GM18907 (cell line): ENCODE results near the gene PHF21B.

Experiments used
- ATAC-seq: cut with Tn5 transposase; IDR thresholded peaks from one replicate; pipeline ENCODE4 v1.9.1; 2021; ENCODE audit warnings: mild to moderate bottlenecking, moderate library complexity; ENCODE audit not compliant: unreplicated experiment

The PHF21B gene

DNA sequence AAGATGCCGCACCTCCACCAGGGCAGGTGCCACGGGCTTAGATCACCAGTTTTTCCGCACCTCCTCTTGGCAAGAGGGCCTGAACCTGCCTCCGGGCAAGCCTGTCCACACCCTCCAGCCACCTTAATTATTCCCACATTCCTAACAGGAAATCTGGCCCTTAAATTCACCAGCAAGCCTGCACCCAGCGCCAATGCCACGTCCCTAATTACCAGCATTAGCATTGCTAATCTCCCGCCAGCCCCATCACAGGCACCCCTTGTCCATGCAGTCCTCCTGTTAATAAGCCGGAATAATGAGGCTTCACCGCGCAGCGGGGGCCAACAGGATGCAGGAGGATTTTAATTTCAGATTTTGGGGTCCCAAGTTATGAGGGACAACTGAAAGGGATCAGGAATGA lies 69.7 kb downstream of the PHF21B start:
- no peak for ATAC-seq

DNA sequence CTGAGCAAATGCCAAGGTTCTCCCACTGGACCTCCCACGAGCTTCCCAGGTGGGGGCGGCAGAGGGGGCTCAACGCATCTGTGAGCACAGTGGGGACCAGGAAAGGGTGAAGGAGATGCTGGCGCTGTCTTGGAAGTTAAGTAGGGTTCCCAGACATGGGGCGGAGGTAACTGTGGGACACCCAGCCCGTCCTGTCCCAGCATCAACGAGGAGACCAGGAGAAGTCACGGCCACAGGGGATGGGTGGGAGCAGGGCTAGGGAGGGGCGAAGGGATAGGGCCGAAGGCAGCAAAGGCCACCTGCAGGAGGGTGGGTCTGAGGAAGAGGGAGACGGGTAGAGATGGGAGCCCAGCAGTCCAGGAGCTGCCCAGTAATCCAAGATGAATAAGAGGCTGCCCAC lies 70.4 kb downstream of the PHF21B start:
- no peak for ATAC-seq

DNA sequence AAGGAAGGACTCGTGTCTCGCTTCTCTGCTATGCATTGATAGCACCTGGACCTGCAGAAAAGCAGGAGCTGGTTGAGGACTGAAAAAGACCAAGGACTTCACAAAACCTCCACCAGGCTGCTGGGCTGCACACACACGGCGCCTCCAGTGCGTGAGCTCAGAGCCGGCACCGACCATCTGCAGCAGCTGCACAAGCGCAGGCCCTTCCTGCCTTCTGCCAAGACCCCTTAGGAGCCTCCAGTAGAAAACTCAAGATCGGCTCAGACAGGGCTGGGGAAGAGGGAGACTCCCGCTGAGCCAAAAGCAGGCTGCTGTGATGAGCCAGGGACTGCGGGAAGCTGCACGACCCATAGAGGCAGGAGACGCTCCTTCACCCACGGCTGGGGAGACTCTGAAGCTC lies 70.9 kb downstream of the PHF21B start:
- ATAC-seq: no peak

DNA sequence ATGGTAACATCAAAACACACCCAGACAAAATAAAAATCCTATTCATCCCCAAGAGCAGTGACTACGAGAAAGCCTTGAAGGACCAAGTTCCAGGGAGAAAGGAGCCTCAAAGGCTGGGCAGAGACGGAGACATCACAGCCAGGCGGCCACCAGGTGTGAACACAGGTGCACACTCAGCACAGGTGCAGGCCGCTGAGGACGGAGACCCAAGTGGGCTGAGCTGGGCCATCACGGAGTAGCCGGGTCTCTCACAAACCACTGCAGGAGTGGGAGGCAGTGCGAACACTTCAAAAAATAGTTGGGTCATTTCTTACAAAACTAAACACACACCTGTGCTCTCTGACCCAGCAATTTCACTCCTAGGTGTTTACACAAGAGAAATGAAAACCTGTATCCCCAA lies 72.6 kb downstream of the PHF21B start:
- ATAC-seq: no peak

DNA sequence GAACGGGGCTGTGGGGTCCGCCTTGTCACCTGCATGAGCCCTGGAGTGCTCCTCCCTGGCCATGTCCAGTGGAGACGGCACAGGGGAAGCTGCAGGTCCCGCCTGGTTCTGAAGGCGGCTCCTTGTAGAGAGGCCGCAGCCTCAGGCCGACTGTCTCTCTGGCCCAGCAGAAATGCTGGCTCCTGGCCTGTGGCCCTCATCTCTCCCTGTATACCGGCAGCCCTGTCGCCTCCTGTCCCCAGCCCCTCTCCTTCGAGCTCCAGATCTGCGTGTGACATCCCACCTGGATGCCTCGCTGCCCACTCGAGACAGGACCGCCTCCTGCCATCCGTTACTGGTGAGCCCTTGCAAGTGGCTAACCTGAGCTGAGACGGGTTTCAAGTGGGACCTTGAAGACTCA lies 73.6 kb downstream of the PHF21B start:
- ATAC-seq: no peak

DNA sequence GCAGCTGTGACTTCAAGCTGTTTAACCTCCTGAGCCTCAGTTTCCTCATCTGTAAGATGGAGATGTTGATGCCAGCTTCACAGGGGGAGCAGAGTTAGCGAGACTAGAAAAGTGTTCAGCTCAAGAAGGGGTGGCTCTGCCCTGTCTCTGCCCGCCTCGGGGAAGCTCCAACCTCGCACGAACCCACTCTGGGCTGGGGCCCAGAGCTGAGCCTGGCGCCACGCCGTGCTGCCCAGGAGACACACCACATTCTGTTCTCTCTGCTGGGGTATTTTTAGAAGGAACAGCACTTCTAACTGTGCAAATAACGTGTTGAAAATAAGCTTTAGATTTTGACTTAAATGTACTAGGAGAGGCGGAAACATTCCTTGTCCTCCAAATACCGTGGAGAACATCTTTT lies 74.1 kb downstream of the PHF21B start:
- no peak for ATAC-seq

DNA sequence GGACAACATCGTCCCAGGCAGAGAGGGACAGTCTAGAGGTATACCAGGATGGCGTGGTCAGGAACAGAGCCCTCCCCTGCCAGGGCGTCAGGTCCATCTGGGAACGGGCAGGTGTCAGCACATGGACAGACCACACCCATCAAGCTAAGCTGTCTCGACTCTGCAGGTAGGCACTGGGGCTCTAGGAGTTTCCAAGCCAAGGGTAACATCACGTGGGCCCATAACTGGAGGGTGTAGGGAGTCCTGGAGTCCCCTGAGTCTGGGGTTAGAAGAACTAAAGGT lies 75.4 kb downstream of the PHF21B start:
- ATAC-seq: no peak

DNA sequence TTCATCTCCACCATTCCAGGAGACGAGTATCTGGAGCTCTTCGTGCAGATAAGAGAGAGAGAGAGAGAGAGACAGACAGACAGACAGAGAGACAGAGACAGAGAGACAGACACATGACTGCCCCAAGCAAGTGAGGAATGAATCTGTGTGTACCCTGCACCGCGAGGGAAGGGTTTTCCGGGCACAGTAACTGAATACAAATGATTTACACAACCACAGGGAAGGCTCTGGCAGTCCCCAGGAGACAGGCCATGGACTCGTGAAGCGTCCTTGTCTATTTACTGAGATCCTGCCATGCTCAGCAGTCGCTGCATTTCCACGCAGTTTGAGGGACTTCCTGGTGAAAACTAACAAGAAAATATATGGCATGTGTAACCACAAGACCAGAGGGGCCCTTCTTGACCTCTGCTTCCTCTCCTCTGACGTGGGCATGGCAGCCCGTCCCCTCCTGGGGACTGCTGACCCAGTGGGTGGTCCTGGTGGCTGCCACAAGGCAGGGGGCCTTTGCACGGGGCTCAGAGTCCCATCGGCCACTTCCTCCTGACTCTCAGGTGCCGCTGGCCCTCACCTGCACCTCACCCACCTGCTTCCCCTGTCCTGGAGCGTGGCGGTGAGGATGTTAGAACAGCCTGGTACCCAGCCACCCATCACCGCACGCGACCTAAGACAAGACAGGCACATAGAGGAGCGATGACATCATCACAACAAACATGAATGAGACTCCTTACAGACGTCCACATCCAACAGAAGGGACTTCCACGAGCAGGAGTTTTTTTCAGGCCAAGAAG lies 75.9 kb downstream of the PHF21B start:
- ATAC-seq: no peak

DNA sequence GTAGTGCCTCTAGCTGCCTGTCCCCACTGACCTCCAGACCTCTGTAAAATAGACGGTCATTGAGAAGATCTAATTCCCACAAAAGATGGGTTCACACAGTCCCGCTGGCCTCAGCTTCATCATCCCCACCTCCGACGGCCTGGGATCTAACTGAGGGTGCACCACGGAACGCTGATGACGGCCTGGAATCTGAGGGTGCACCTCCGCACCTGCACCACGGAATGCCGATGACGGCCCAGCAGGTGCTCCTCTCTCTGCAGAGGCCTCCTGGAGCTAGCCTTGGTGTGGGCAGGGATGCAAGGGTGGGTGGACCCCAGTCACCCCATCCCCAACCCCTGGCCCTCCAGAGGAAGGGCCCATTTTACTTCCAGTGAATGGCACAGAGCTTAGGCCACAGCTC lies 77.3 kb downstream of the PHF21B start:
- no peak for ATAC-seq

DNA sequence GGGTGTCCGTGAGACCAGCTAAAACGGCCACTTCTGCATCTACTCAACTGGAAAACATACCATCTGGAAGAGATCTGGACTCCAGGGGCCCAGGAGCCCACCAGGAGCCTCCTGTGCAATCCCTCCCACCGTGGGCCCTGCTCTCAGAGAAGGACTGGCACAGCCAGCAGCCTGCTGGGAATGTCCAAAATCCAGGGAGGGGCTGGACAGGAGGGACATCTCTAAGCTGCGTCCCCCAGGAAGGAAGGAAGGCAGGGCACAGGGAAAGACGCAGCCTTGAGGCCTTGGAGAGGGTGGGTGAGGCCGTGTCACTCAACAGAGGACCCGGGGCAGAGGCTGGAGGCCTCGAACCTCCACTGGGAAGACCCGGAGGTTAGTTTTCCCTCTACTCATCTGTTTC lies 78.0 kb downstream of the PHF21B start:
- no peak for ATAC-seq

DNA sequence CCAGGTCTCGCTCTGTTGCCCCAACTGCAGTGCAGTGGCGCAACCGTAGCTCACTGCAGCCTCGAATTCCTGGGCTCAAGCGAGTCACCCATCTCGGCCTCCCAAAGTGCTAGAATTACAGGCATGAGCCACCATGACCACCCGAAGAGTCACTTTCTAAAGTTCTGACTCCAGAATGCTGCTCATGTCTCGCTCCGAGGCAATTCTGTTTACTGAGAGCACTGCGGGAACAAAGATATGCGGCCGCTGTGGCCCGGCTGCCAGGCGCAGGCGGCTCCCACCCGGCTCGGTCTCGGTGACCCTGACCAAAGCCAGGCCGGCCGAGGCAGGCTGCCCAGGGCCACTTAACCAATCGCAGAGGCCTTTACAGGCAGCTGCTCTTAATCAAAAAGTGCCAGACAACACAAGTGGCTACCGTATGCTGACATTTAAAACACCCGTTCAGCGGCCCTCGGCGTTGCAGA lies 78.7 kb downstream of the PHF21B start:
- no peak for ATAC-seq

DNA sequence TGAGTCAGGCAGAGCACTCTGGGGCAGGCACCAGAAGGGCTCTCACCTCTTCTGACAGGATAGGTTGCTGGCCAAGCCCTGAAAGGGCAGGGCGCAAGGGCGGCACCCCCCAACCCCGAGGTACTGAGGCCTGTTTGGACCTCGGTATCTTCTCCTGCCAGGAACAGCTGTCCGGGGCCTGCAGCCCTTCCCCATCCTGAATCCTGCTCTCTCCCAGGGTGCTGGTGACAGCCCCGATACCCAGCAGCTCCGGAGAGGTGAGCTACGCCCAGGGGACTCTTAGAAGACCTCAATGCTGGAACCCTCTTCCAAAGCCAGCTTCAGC lies 79.1 kb downstream of the PHF21B start:
- ATAC-seq: no peak

DNA sequence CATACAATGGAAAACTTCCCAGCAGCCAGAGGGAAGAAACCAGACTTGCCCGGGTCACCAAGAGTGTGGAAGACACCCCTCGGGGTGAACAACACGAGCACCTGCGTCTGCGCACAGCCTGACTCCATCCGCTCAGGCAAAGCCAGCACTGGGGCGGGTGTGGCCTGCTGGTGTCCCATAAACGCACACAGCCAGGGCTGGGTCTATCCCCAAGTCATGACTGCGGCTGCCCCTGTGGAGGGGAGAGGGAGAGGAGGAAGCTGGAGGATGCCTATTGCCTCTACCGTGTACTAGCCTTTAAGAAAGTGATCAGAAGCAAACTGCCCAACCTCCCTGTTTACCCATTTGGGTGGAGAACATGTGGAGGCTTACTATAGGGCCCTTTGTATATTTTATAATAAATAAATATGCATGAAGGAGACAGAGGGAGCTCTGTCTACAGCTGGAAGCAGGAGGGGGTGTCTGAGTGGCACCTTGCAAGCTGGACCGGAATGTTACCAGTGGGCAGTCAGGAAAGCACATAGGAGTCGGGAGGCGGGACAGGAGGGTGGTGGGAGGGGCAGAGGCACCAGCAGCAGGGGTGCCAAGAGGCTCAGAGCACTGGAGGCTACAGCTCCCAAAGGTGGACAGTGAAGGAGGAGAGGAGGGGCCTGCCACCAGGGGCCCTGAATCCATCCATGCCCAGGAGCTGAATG lies 79.6 kb downstream of the PHF21B start:
- ATAC-seq: no peak

DNA sequence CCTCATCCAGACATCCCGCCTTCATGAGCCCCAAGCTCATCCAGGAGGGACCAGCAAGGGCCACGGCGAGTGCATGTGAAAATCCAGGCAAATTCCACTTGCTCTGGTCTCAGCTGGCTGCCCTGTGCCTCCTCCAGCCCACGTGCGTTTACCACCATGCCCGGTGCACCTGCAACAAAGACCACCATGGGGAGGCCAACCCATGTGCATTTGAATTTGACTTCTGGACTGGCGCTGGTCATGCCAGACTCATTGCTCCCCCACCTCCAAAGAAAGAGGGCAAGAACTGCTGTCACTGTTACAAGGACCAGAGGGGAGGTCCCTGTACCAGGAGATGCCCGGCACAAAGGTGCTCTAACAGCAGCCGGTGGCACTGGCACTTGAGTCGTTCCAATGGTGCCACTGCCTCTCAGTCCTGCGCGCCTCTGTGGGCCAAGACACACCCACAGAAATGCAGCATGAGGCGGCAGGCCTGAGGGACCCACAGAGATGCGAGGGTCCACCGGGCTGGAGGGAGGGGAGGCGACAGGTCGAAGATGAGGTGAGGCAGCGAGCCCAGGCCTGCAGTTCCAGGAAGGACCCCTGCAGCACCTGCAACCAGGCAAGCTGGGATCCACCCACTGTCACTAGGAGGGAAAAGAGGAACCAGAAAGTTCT lies 80.3 kb downstream of the PHF21B start:
- no peak for ATAC-seq

DNA sequence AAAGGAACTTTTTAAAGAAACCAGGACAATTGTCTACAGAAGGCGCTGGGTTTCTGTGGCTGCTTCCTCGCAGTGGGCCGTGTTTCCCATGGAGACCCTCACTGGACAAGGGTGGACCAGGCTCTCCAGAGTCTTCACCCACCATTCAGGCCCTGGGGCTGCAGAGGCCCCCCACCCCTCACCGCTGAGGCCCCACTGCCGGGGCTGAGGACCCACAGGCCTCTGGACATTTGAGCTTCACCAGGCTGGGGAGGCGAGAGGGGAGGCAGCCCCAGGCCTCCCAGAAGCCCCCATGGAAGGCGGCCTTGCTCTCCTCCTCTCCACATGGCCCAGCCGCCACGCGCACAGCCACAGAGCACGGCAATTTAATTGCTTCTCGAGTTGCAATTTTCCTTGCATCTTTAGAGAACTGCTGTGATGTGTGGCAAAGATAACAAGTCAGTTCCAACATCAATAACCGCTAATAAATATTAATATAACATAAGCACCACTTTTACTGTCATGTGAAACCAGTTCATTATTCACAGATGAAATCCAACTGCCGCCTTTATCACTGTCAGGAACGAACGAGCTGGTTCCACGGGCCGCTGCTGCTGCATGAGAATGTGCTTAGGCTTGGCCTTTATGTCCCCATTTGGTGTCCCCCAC lies 81.0 kb downstream of the PHF21B start:
- ATAC-seq: no peak

DNA sequence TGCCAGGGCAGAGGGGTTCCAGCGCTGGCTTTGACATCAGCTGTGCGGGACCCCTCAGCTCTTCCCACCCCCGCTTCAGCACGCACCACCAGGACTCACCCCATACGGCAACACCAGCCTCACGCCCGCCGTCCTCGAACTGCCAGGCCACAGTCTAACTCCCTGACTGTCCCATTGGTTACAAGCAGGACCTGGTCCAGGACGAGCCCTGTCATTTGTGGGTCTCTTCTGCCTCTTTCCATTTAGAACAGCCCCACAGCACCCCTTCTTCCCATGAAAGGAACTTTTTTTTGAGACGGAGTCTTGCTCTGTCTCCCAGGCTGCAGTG lies 81.7 kb downstream of the PHF21B start:
- ATAC-seq: no peak

DNA sequence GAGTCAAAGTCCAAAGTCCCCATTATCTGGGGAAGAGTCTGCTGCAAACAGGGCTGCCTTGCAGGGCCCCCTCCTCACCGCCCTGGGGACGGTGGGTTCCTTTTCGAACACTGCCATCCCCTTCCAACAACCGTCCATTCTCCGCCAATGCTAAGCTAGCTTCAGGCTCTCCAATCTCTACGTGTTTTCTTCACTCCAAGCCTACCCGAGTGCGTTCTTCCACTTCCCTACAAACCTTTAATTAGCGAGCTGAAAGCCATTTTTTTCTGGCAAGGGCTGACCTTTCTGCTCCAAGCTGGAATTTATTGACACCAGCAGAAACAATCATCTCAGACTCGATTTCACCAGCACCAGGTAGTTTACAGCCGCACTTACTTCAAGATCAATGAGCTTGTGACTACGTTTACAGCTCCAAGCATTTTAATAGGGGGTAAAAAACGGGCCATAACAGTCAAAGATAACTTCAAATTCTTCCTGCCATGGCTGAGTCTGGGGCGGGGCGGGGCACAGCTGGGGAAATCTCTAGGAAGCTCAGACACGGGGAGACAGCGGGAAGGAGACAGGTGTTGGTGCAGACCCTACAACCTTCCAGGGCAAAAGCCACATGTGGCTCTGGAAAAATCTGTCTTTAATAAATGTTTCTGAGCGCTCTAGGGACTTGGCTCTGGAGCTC lies 82.2 kb downstream of the PHF21B start:
- no peak for ATAC-seq

DNA sequence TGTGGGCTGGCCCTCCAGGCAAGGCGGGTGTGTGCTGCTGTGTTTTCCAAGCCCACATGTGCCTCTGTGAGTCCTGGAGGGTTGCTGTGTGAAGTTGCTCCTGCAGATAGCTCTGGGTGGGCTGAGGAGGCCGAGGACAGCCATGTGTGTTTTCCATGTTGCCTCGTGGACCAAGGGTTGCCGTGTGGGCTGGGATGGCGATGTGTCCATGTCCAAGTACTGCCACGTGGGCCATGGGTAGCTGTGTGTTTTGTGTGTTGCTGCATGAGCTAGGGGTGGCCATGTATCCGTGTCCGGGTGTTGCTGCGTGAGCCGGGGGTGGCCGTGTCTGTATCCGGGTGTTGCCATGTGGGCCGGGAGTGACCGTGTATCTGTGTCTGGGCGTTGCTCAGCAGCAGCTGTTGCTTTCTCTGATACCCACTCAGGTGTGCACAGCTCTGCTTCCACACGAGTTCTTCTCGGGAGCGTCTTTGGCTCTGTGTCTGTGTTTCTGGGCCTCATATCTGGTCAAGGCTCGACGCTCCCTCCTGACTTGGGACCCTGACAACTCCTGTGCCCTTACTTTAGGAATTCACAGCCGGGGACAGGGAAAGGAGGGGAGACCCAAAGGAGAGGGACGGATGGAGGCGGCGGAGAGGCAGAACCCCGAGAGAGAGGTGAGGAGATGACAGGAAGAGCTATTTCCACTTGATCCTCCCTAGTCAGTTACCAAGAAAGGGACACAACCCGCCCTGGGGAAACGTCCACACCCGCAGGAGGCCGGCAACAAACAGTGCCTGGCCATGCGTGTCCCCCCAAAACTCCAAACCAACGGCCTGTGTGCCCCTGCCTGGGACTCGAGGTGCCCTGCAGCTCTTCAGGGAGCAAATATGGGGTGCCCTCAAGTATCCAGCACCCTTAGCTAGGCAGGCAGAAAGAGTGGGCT lies 83.1 kb downstream of the PHF21B start:
- ATAC-seq: no peak

DNA sequence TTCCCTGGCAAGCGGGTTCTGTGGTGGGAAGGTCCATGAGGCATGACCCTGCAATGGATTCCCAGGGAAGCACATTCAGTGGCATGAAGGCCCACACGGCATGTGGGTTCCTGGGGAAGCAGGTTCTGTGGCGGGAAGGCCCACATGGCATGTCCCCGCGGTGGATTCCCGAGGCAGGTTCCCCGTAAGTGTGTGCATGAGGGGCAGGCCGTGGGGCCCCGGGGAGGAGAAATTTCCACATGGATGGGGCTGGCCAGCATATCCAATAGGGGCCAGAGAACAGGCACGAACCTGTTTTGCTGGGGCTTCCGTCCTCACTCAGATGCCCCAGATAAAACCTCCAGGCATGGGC lies 83.7 kb downstream of the PHF21B start:
- no peak for ATAC-seq

DNA sequence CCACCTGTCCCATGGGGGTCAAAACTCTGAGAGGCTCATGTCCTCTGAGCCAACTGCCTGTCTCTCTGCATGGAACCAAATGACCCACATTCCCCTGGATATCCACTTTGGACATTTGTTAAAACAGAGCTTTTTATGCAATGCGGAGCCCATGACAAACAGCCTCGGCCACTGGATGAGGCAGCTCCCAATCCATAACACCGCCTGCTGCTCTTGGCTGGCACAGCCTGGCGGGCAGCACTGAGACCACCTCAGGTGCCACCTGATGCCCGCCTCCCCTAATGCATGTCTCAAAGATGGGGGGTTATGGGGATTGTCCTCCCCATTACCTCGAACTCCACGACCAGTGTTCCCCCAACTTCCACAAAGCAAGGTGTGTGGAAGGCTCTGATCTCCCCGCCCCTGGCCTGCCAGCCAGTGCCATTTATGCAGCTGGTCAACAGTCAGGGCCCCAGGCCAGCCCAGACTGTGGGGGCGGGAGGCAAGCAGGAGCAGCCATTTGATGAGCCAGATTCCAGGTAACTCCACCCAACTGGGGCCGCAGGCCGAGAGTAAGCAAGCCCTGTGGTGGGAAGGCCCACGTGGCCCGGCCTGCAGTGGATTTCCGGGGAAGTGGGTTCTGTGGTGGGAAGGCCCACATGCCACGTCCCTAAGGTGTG lies 84.2 kb downstream of the PHF21B start:
- no peak for ATAC-seq
